NCI-H1694 treated with DMSO at 0.1 percent for 48 hours (cell line): ENCODE results near the gene NR1H4.
"Not testable (repeated sequence)": the region's sequence is repeated elsewhere in the genome, so short reads cannot be mapped to it uniquely, and the experiment has no call there.

ENCODE experiments used
- DNase-seq: peaks from one replicate; lab custom pipeline; 2025; lab: John Stamatoyannopoulos, UW

The NR1H4 gene

GRCh38 chr12:100572184-100572583, 98.5 kb downstream of the NR1H4 start:
- no peak for DNase-seq

- DNase-seq, result no peak
Measured at GRCh38 chr12:100573292-100574186, 99.9 kb downstream of the NR1H4 start, which contains the start of gene GAS2L3. Gene GAS2L3, plus strand, starts transcription at chr12:100573684. Its CDS starts 21,221 bp downstream, at chr12:100594905.

GRCh38 chr12:100574187-100575074, 100.8 kb downstream of the NR1H4 start:
- no peak for DNase-seq

- DNase-seq, result no peak
Measured at GRCh38 chr12:100576331-100577036, 102.8 kb downstream of the NR1H4 start.

GRCh38 chr12:100578923-100579322, 105.3 kb downstream of the NR1H4 start:
- no peak for DNase-seq

GRCh38 chr12:100579844-100580243, 106.2 kb downstream of the NR1H4 start:
- no peak for DNase-seq

GRCh38 chr12:100584256-100584655, 110.6 kb downstream of the NR1H4 start:
- no peak for DNase-seq

- DNase-seq, result no peak
Measured at GRCh38 chr12:100591979-100592378, 118.3 kb downstream of the NR1H4 start.

GRCh38 chr12:100593490-100593889, 119.8 kb downstream of the NR1H4 start:
- DNase-seq, result no peak

- DNase-seq, result no peak
Measured at GRCh38 chr12:100601626-100602025, 128.0 kb downstream of the NR1H4 start.

GRCh38 chr12:100602997-100603396, 129.3 kb downstream of the NR1H4 start:
- DNase-seq, result not testable (repeated sequence)

- DNase-seq, result no peak
Measured at GRCh38 chr12:100608776-100609175, 135.1 kb downstream of the NR1H4 start.

- DNase-seq, result no peak
Measured at GRCh38 chr12:100610666-100611430, 137.2 kb downstream of the NR1H4 start.

GRCh38 chr12:100612606-100613005, 138.9 kb downstream of the NR1H4 start:
- no peak for DNase-seq
